ENCODE data around the gene ERFL.

ERFL gene

GRCh38 chr19:41892173-41892902, 35.9 kb downstream of the ERFL start:
- TF ChIP-seq ZNF565 (CRISPR knock-in tag; conservative IDR thresholded peaks at IDR 0.05; ENCODE audit: low read depth) (no peak), RARB (CRISPR knock-in tag; IDR thresholded peaks at IDR 0.05) (no peak), ZNF70 (CRISPR knock-in tag; IDR thresholded peaks at IDR 0.05) (no peak), ZFP3 (CRISPR knock-in tag; IDR thresholded peaks at IDR 0.05) (no peak), SNAI2 (CRISPR knock-in tag; IDR thresholded peaks at IDR 0.05) (no peak), BACH2 (CRISPR knock-in tag; IDR thresholded peaks at IDR 0.05; ENCODE audit: borderline replicate concordance) (no peak), ESRRG (CRISPR knock-in tag; IDR thresholded peaks at IDR 0.05) (no peak), CREB5 (CRISPR knock-in tag; IDR thresholded peaks at IDR 0.05; ENCODE audit: low read depth) (no peak), PPARA (CRISPR knock-in tag; IDR thresholded peaks at IDR 0.05; ENCODE audit: borderline replicate concordance) (no peak), GLIS3 (CRISPR knock-in tag; IDR thresholded peaks at IDR 0.05) (no peak), TCF4 (CRISPR knock-in tag; IDR thresholded peaks at IDR 0.05; ENCODE audit: borderline replicate concordance) (no peak), TSHZ2 (CRISPR knock-in tag; IDR thresholded peaks at IDR 0.05) (no peak), CSDC2 (CRISPR knock-in tag; IDR thresholded peaks at IDR 0.05) (no peak), OSR1 (CRISPR knock-in tag; IDR thresholded peaks at IDR 0.05) (no peak), ZFP30 (CRISPR knock-in tag; IDR thresholded peaks at IDR 0.05) (no peak), ISL1 (CRISPR knock-in tag; IDR thresholded peaks at IDR 0.05) (no peak), ARNTL (CRISPR knock-in tag; IDR thresholded peaks at IDR 0.05; ENCODE audit: borderline replicate concordance, low read depth) (no peak), TOX (CRISPR knock-in tag; IDR thresholded peaks at IDR 0.05; ENCODE audit: borderline replicate concordance) (no peak)
- TF ChIP-seq, protein P1, sequence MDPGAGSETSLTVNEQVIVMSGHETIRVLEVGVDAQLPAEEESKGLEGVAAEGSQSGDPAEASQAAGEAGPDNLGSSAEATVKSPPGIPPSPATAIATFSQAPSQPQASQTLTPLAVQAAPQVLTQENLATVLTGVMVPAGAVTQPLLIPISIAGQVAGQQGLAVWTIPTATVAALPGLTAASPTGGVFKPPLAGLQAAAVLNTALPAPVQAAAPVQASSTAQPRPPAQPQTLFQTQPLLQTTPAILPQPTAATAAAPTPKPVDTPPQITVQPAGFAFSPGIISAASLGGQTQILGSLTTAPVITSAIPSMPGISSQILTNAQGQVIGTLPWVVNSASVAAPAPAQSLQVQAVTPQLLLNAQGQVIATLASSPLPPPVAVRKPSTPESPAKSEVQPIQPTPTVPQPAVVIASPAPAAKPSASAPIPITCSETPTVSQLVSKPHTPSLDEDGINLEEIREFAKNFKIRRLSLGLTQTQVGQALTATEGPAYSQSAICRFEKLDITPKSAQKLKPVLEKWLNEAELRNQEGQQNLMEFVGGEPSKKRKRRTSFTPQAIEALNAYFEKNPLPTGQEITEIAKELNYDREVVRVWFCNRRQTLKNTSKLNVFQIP (CRISPR knock-in tag; IDR thresholded peaks at IDR 0.05; ENCODE audit: borderline replicate concordance, low read depth): no peak
- ATAC-seq: no peak

- TF ChIP-seq BACH2 (CRISPR knock-in tag; IDR thresholded peaks at IDR 0.05; ENCODE audit: borderline replicate concordance) (no peak), PPARA (CRISPR knock-in tag; IDR thresholded peaks at IDR 0.05; ENCODE audit: borderline replicate concordance) (no peak), ISL1 (CRISPR knock-in tag; IDR thresholded peaks at IDR 0.05) (no peak), OSR1 (CRISPR knock-in tag; IDR thresholded peaks at IDR 0.05) (no peak), SNAI2 (CRISPR knock-in tag; IDR thresholded peaks at IDR 0.05) (no peak), CSDC2 (CRISPR knock-in tag; IDR thresholded peaks at IDR 0.05) (no peak), GLIS3 (CRISPR knock-in tag; IDR thresholded peaks at IDR 0.05) (no peak), RARB (CRISPR knock-in tag; IDR thresholded peaks at IDR 0.05) (no peak), ZNF565 (CRISPR knock-in tag; conservative IDR thresholded peaks at IDR 0.05; ENCODE audit: low read depth) (no peak), ZNF8 (CRISPR knock-in tag; IDR thresholded peaks at IDR 0.05) (no peak), PATZ1 (CRISPR knock-in tag; IDR thresholded peaks at IDR 0.05; ENCODE audit: borderline replicate concordance) (no peak), CSRNP3 (CRISPR knock-in tag; IDR thresholded peaks at IDR 0.05) (no peak), ESRRG (CRISPR knock-in tag; IDR thresholded peaks at IDR 0.05) (no peak)
- no peak for ATAC-seq
Measured at GRCh38 chr19:41890936-41891335, 37.3 kb downstream of the ERFL start.

Measured in SK-N-SH treated with all-trans-retinoic acid at 6 μM for 48 hours (cell line).